Endothelial cell of umbilical vein (primary cell): ENCODE results near the gene POU6F2. TPM values are rescaled to one million over a fixed set of nuclear protein-coding genes. Genes with fewer than 3 reads are reported as not detected.

Source experiments
- BruUV-seq: library from RNA; stranded (reverse); fragments of 400-500 nt; replicated peaks from 2 replicates; lab custom pipeline; 2021; lab: Mats Ljungman, UMichigan
- CTCF ChIA-PET: fragments of 300-600, 350-600 bp; sonication (Branson Sonifier 250); formaldehyde crosslinking; loops from one replicate; lab custom pipeline; 2021; ENCODE audit warnings: antibody characterized with exemption, inconsistent platforms; lab: Charles Lee
- POLR2A ChIA-PET: fragments of 300-600, 350-600 bp; sonication (Branson Sonifier 250); formaldehyde crosslinking; loops from one replicate; lab custom pipeline; 2021; ENCODE audit warnings: antibody characterized with exemption, inconsistent platforms; lab: Charles Lee
- DNase-seq: peaks from one replicate; pipeline ENCODE4 v3.0.0-alpha.2; 2011; ENCODE audit warnings: low read depth, low spot score
- FAIRE-seq: peaks from 2 replicates; lab custom pipeline; 2011; peaks lifted over from hg19 to GRCh38; lab: Jason Lieb, UNC
- H2AFZ ChIP-seq: 2 replicates; pipeline ENCODE4 v1.6.0; 2012; ENCODE audit warnings: low read depth, low read length, control low read depth, inconsistent platforms
- H3K27ac ChIP-seq: 2 replicates; pipeline ENCODE4 v1.5.1; 2011; ENCODE audit warnings: low read depth, mild to moderate bottlenecking, control low read depth, low read length, moderate library complexity; ENCODE audit not compliant: insufficient read depth
- H3K27me3 ChIP-seq, 2 experiments: 2 replicates each; pipeline versions ENCODE4 v1.6.0 to v1.6.1; 2011; ENCODE audit warnings: low read length in 2 of 2, mixed read lengths in 1 of 2; ENCODE audit not compliant: control insufficient read depth in 2 of 2, insufficient read depth in 2 of 2
- H3K36me3 ChIP-seq, 2 experiments: 2 replicates in 1 of 2; 3 replicates in 1 of 2; pipeline ENCODE4 v1.5.1; 2011; ENCODE audit warnings: low read length in 2 of 2, mild to moderate bottlenecking in 1 of 2, moderate library complexity in 1 of 2; ENCODE audit not compliant: control insufficient read depth in 2 of 2, insufficient read depth in 2 of 2; ENCODE audit errors: extremely low read depth in 1 of 2
- H3K4me1 ChIP-seq: 3 replicates; pipeline ENCODE4 v1.5.1; 2011; ENCODE audit warnings: mild to moderate bottlenecking, low read length; ENCODE audit not compliant: control insufficient read depth, insufficient read depth; ENCODE audit errors: extremely low read depth
- H3K4me2 ChIP-seq: 2 replicates; pipeline ENCODE4 v1.6.1; 2011; ENCODE audit warnings: low read length, control low read depth, mixed read lengths; ENCODE audit not compliant: insufficient read depth
- H3K4me3 ChIP-seq, 3 experiments: fragments of 200-600 bp in 1 of 3; sonication (generic), shearing (Covaris generic) in 1 of 3; replicated peaks in 1 of 3; 2 replicates each; pipeline ENCODE4 v1.5.1; 2011 to 2016; ENCODE audit warnings: control low read depth in 3 of 3, low read length in 3 of 3, mild to moderate bottlenecking in 2 of 3, inconsistent platforms in 1 of 3, low read depth in 1 of 3, moderate library complexity in 1 of 3; ENCODE audit not compliant: insufficient read depth in 1 of 3
- H3K79me2 ChIP-seq: 2 replicates; pipeline ENCODE4 v1.6.0; 2012; ENCODE audit warnings: low read length, inconsistent platforms; ENCODE audit not compliant: control insufficient read depth, insufficient read depth
- H3K9ac ChIP-seq: replicated peaks from 2 replicates; pipeline ENCODE3; 2011; ENCODE audit warnings: low read length, control low read depth; ENCODE audit not compliant: insufficient read depth; ENCODE audit errors: extremely low read depth
- H3K9me1 ChIP-seq: replicated peaks from 3 replicates; pipeline ENCODE4 v1.6.0; 2011; ENCODE audit warnings: mild to moderate bottlenecking, low read length; ENCODE audit not compliant: control insufficient read depth, insufficient read depth; ENCODE audit errors: extremely low read depth
- H3K9me3 ChIP-seq: replicated peaks from 2 replicates; pipeline ENCODE4 v1.5.1; 2012; ENCODE audit warnings: low read length, inconsistent platforms; ENCODE audit not compliant: control insufficient read depth, insufficient read depth
- H4K20me1 ChIP-seq: replicated peaks from 2 replicates; pipeline ENCODE3; 2011; ENCODE audit warnings: mild to moderate bottlenecking, low read length; ENCODE audit not compliant: control insufficient read depth, insufficient read depth; ENCODE audit errors: extremely low read depth
- CTCF ChIP-seq, 2 donors: IDR thresholded peaks; 1 replicate in 1 of 2; 2 replicates in 1 of 2; pipeline ENCODE4 v1.5.1; 2011; ENCODE audit warnings: low read length in 2 of 2, mild to moderate bottlenecking in 2 of 2, moderate library complexity in 2 of 2, control low read depth in 1 of 2, inconsistent platforms in 1 of 2, low read depth in 1 of 2; ENCODE audit not compliant: insufficient read depth in 1 of 2; ENCODE audit errors: extremely low read depth in 1 of 2
- EZH2 ChIP-seq: IDR thresholded peaks from 2 replicates; pipeline ENCODE4 v1.6.1; 2012; ENCODE audit warnings: borderline replicate concordance, low read depth, mild to moderate bottlenecking, moderate library complexity, low read length, inconsistent platforms; ENCODE audit not compliant: severe bottlenecking
- FOS ChIP-seq: IDR thresholded peaks from 2 replicates; pipeline ENCODE4 v1.6.1; 2011; ENCODE audit warnings: mild to moderate bottlenecking, low read length, moderate library complexity, borderline replicate concordance; ENCODE audit not compliant: insufficient read depth
- GATA2 ChIP-seq: IDR thresholded peaks from 2 replicates; pipeline ENCODE4 v1.7.0; 2011; ENCODE audit warnings: low read depth, mild to moderate bottlenecking, moderate library complexity, mixed read lengths, low read length; ENCODE audit not compliant: insufficient read length, insufficient read depth
- JUN ChIP-seq: IDR thresholded peaks from 2 replicates; pipeline ENCODE4 v1.6.1; 2011; ENCODE audit warnings: borderline replicate concordance, low read depth; ENCODE audit not compliant: insufficient read length, insufficient read depth
- POLR2A ChIP-seq: IDR thresholded peaks from 2 replicates; pipeline ENCODE4 v1.6.1; 2012; ENCODE audit warnings: low read depth, mild to moderate bottlenecking, control low read depth, low read length
- POLR2AphosphoS5 ChIP-seq: IDR thresholded peaks from 2 replicates; pipeline ENCODE4 v1.6.1; 2012; ENCODE audit warnings: low read depth, mild to moderate bottlenecking, control low read depth, low read length, moderate library complexity; ENCODE audit not compliant: insufficient read depth
- dilution Hi-C: fragments of 300-500 bp; cut with MboI; formaldehyde crosslinking; loops from one replicate; pipeline ENCODE4 v1.15.0; 2019; ENCODE audit warnings: low sequenced_read_pairs; ENCODE audit not compliant: extremely low pct_ligation_motif_present
- intact Hi-C: fragments of 100-400 bp; cut with micrococcal nuclease; formaldehyde crosslinking; loops from one replicate; pipeline ENCODE4 v1.10.0; 2022
- polyA plus RNA-seq, 4 experiments: library from polyadenylated mRNA; depleted of rRNA in 3 of 4; stranded (reverse) in 3 of 4; unstranded in 1 of 4; fragments of >200 nt; gene quantifications; 2 replicates each; pipeline versions ENCODE4 v1.2.1 to v1.2.3, GENCODE V29; 2011 to 2012; ENCODE audit warnings: missing spikeins in 1 of 4
- total RNA-seq: library from RNA; stranded (reverse); gene quantifications from 2 replicates; pipeline ENCODE4 v1.2.3, GENCODE V29; 2021

POU6F2 gene
- total and polyA plus RNA-seq, 2 donors (not counting 3 experiments of a cell fraction or from before 2014, with no cell fraction given) = 0.29 TPM; not detected in 1

- H3K4me3 ChIP-seq = no peak overlapping the region
- no peak overlapping the region for H3K9ac ChIP-seq
- peaks cover 2 to 3% of the 10 kb centered on the region in 2 experiments for H3K27me3 ChIP-seq
- FAIRE-seq (no peak), DNase-seq (no peak)
- H2AFZ ChIP-seq = no peak overlapping the region
- no peaks in the 10 kb centered on the region for H3K4me1 ChIP-seq
- intact Hi-C loops = no loop called here
- BruUV-seq = no TSS peak
- TF ChIP-seq JUN = no peak
- TF ChIP-seq GATA2 = no peak
- TF ChIP-seq EZH2 = no peak
- no peaks in the 10 kb centered on the region for H3K9me1 ChIP-seq
- POLR2A ChIA-PET = no interaction called here
- dilution Hi-C loops = no loop called here
- no peaks in the 10 kb centered on the region for H4K20me1 ChIP-seq
- no peak overlapping the region for H3K27ac ChIP-seq
- H3K36me3 ChIP-seq = no peaks in the 10 kb centered on the region
- CTCF ChIA-PET = no interaction called here
- no peaks in the 10 kb centered on the region for H3K79me2 ChIP-seq
- H3K4me2 ChIP-seq = no peak overlapping the region
- H3K9me3 ChIP-seq = no peaks in the 10 kb centered on the region
Measured at GRCh38 chr7:39310699-39311098, 333.0 kb downstream of the POU6F2 start.

GRCh38 chr7:39312254-39312989 is 334.7 kb downstream of the POU6F2 start:
- Histone ChIP-seq H4K20me1 (no peaks in the 10 kb centered on the region), H3K4me1 (no peaks in the 10 kb centered on the region), H2AFZ (no peak overlapping the region), H3K9me1 (no peaks in the 10 kb centered on the region), H3K9ac (no peak overlapping the region), H3K27me3 (peaks cover 2 to 3% of the 10 kb centered on the region in 2 experiments), H3K4me2 (no peak overlapping the region), H3K27ac (no peak overlapping the region), H3K9me3 (no peaks in the 10 kb centered on the region), H3K4me3 (no peak overlapping the region), H3K36me3 (no peaks in the 10 kb centered on the region), H3K79me2 (no peaks in the 10 kb centered on the region)
- CTCF ChIA-PET = no interaction called here
- FAIRE-seq (no peak), DNase-seq (no peak)
- POLR2A ChIA-PET = no interaction called here
- intact Hi-C loops = no loop called here
- TF ChIP-seq CTCF (IDR thresholded peaks at IDR 0.05; ENCODE audit: extremely low read depth in 1 of 2, insufficient read depth in 1 of 2, low read depth in 1 of 2, low read length in 2 of 2) (no peak), GATA2 (no peak), POLR2A (no peak), POLR2AphosphoS5 (no peak), EZH2 (no peak), JUN (no peak), FOS (no peak)
- BruUV-seq = no TSS peak
- dilution Hi-C loops = no loop called here
